Thoracic aorta (tissue), 2 donors: ENCODE results near the gene BCAR3. TPM values are rescaled to one million over a fixed set of nuclear protein-coding genes. Genes with fewer than 3 reads are reported as not detected.
"Not testable (repeated sequence)": the region's sequence is repeated elsewhere in the genome, so short reads cannot be mapped to it uniquely, and the experiment has no call there.

ENCODE experiments used
- ATAC-seq: fragments of 150-250 bp; one replicate; pipeline ENCODE4 v1.8.0; 2017; ENCODE audit warnings: low read depth; ENCODE audit not compliant: insufficient number of reproducible peaks, low FRiP score
- DNase-seq: peaks from one replicate; pipeline ENCODE4 v3.0.0-alpha.2; 2020; ENCODE audit warnings: low spot score
- H3K27ac ChIP-seq, 2 donors: fragments of 200-600 bp; sonication (generic); 1 replicate in 1 of 2; 2 replicates in 1 of 2; pipeline ENCODE4 v1.5.1; 2016; ENCODE audit warnings: mild to moderate bottlenecking in 2 of 2, moderate library complexity in 2 of 2
- H3K27me3 ChIP-seq: fragments of 200-600 bp; sonication (generic); replicated peaks from 2 replicates; pipeline ENCODE4 v1.6.0; 2016; ENCODE audit warnings: mild to moderate bottlenecking; ENCODE audit not compliant: insufficient read depth
- H3K36me3 ChIP-seq: fragments of 200-600 bp; sonication (generic); one replicate; pipeline ENCODE4 v1.5.1; 2016
- H3K4me1 ChIP-seq, 2 donors: fragments of 200-600 bp; sonication (generic); 1 replicate in 1 of 2; 2 replicates in 1 of 2; pipeline versions ENCODE4 v1.5.1 to v1.6.0; 2016; ENCODE audit warnings: low read depth in 2 of 2, mild to moderate bottlenecking in 1 of 2; ENCODE audit not compliant: control insufficient read depth in 1 of 2
- H3K4me3 ChIP-seq: fragments of 200-600 bp; sonication (generic); 2 replicates; pipeline ENCODE4 v1.5.1; 2016; ENCODE audit warnings: mild to moderate bottlenecking
- H3K9me3 ChIP-seq: fragments of 200-600 bp; sonication (generic); 2 replicates; pipeline ENCODE4 v1.5.1; 2016
- total RNA-seq, 2 donors: library from RNA; depleted of rRNA; stranded (reverse); fragments of >200 nt; gene quantifications; one replicate each; pipeline versions ENCODE4 v1.1.0 to v1.2.3, GENCODE V29; 2016
- TF ChIP-seq, protein P1 (sequence below): fragments of 200-600 bp; sonication (generic); IDR thresholded peaks from one replicate; pipeline ENCODE4 v1.5.1; 2019; ENCODE audit warnings: antibody characterized with exemption

BCAR3 gene
- total RNA-seq, 2 donors from 2014 or later = 26.7 to 36.3 TPM

DNA sequence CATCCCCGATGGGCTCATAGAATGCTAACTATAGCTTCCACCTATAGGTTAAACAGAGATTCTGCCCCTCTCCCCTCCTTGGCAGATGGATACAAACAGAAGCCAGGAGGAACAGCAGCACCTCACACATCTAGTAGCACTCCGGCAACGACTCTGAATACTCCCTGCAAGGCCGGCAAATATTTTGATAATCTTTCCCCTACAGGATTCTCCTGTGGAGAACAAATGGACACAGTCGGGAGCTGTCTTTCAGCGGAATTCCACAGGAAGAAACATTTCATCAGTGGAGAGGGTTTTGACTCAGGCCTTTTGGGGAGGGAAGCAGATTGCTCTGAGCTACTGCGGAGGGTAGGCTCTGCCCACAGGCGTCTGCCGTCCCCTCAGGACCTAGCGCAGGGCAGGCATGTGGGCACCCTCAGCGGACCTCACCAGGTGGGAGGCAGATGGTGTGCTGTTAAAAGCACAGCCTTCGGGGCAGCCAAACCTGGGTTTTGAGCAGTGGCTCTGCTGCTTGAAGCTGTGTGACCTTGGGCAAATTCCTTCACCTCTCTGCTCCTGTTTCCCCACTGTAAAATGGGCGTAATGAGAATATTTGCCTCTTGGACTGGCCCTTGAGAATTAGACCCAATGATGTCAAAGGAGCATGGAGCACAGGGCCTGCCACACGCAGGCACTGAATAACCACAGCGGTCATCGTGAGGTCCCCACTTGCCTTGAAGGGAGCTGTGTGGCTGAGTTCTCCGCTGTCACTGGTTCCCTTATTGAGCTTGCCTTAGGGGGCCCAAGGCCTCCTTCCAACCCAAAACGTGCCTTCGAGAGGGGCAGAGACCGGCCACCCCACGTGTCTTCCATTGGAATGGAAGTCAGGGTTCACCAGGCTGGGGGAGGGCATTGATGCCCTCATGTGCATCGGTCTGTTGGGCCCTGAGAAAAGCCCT, 19.2 kb upstream of the BCAR3 start:
- ATAC-seq (no peak), DNase-seq (no peak)
- Histone ChIP-seq H3K36me3 (no peaks in the 10 kb centered on the region), H3K4me3 (no peak overlapping the region), H3K4me1 (peaks cover 5 to 16% of the 10 kb centered on the region in 2 donors), H3K27ac (no peak overlapping the region), H3K27me3 (no peaks in the 10 kb centered on the region), H3K9me3 (no peaks in the 10 kb centered on the region)
- TF ChIP-seq, protein P1, sequence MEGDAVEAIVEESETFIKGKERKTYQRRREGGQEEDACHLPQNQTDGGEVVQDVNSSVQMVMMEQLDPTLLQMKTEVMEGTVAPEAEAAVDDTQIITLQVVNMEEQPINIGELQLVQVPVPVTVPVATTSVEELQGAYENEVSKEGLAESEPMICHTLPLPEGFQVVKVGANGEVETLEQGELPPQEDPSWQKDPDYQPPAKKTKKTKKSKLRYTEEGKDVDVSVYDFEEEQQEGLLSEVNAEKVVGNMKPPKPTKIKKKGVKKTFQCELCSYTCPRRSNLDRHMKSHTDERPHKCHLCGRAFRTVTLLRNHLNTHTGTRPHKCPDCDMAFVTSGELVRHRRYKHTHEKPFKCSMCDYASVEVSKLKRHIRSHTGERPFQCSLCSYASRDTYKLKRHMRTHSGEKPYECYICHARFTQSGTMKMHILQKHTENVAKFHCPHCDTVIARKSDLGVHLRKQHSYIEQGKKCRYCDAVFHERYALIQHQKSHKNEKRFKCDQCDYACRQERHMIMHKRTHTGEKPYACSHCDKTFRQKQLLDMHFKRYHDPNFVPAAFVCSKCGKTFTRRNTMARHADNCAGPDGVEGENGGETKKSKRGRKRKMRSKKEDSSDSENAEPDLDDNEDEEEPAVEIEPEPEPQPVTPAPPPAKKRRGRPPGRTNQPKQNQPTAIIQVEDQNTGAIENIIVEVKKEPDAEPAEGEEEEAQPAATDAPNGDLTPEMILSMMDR = no peak

DNA sequence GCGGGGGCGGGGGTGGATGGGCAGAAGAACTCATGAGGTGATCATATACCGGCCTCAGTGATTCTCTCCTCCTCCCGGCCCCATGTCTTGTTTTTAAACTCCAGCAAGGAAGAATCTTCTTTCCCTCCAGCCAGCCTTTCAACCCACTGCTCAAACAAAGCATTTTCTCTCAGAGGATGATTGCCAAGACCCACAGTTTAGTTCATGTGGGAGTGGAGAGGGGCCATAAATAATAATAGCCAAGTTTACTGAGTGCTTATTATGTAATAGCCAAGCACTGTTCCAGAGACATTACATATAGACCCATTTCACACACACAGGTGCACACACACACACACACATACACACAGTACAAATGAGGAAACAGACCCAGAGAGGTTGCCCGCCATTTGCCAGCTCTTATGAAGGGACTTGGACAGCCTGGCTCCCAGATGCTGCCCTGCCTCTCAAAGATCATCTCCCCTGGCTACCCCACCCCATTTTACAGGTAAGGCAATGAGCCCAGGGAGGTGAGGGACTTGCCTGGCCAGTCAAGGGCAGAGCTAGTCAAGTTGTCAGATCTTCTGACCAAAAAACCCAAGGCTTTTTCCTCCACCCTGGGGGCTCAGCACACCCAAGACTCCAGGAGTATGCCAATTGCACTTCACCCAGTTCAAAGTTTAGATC, 18.0 kb upstream of the BCAR3 start:
- no peaks in the 10 kb centered on the region for H3K36me3 ChIP-seq
- ATAC-seq = no peak
- H3K4me1 ChIP-seq = peaks cover 8 to 27% of the 10 kb centered on the region in 2 donors
- no peak for DNase-seq
- H3K4me3 ChIP-seq = no peak overlapping the region
- no peaks in the 10 kb centered on the region for H3K9me3 ChIP-seq
- TF ChIP-seq, protein P1 = no peak
- no peak overlapping the region for H3K27ac ChIP-seq
- no peaks in the 10 kb centered on the region for H3K27me3 ChIP-seq

DNA sequence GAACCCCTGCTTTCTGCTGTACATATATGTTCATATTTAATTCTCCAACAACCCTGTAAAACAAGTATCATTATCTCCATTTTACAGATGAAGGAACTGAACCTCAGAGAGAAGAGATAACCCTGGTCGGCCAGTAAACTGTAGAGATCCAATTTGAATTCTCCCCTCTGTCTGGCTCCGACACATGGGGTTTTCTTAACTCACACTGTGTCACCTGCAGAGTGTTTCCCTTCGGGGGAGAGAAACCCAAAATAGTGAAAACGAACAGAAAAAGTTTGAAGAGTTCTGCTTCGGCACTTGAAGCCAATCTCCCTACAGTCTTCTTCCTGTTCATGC, 17.4 kb upstream of the BCAR3 start:
- DNase-seq (no peak), ATAC-seq (no peak)
- Histone ChIP-seq H3K27me3 (no peaks in the 10 kb centered on the region), H3K4me3 (no peak overlapping the region), H3K9me3 (no peaks in the 10 kb centered on the region), H3K36me3 (no peaks in the 10 kb centered on the region), H3K27ac (no peak overlapping the region), H3K4me1 (peaks cover 12 to 33% of the 10 kb centered on the region in 2 donors)
- TF ChIP-seq, protein P1 = no peak

DNA sequence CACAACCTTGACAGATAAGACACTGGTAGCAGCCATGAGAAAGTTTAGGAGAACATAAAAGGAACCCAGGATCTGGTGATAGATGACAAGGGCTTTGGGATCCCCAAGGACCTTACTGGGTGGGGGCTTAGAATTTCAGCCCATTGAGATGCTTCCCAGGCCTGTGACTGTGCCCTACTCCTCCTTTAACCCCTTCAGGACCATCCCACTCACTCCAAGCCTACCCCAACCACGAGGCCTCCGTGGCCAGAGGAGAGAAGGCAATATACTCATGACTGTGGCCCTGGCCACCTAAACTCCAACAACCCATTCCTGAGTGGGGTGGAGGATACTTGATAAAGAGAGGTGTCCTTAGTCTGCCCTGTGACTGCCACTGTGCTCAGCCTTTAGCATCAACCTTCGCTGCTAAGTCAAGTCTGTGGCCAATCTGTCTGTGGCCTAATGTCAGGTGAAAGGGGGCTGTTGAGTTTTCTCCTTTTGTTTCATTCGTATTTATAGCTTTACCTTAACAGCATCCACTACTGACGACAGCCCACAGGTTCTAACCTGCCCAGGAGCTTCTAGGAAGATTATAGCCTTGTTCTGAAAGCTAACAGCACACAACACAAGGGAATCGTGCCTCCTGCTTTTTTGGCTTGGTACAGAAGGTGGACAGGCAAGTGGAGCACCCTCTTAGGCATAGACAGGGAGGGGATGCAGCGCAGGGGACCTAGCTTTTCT, 16.9 kb upstream of the BCAR3 start:
- ATAC-seq (no peak), DNase-seq (no peak)
- H3K4me1 ChIP-seq = peaks cover 17 to 39% of the 10 kb centered on the region in 2 donors
- H3K4me3 ChIP-seq = no peak overlapping the region
- no peak overlapping the region for H3K27ac ChIP-seq
- H3K36me3 ChIP-seq = no peaks in the 10 kb centered on the region
- TF ChIP-seq, protein P1 = no peak
- H3K9me3 ChIP-seq = no peaks in the 10 kb centered on the region
- H3K27me3 ChIP-seq = no peaks in the 10 kb centered on the region

DNA sequence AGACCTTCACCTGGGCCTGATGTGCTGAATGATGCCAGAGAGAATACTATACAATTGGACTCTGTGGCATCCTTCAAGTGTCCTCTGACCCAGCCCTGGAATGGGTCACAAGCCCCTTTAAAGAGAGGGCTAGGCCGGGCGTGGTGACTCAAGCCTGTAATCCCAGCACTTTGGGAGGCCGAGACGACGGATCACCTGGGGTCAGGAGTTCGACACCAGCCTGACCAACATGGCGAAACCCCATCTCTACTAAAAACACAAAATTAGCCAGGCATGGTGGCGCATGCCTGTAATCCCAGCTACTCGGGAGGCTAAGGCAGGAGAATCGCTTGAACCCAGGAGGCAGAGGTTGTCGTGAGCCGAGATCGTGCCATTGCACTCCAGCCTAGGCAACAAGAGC, 15.9 kb upstream of the BCAR3 start:
- H3K27me3 ChIP-seq = not testable (repeated sequence)

More for the DNA sequence above, 15.9 kb upstream of the BCAR3 start:
- H3K4me3 ChIP-seq, ATAC-seq, H3K36me3 ChIP-seq, H3K9me3 ChIP-seq, DNase-seq, H3K27ac ChIP-seq: not testable (repeated sequence)
- peaks cover 25 to 48% of the 10 kb centered on the region in 2 donors for H3K4me1 ChIP-seq
